CD4-positive, alpha-beta T cell treated with Interleukin-17A for 1 hour (primary cell): ENCODE results near the gene COL4A2.

Experiments used
- DNase-seq: peaks from one replicate; pipeline ENCODE4 v3.0.0-alpha.2; 2020

Gene COL4A2

GRCh38 chr13:110341445-110342244 lies 34.6 kb downstream of the COL4A2 start:
- peak; percentile 1 for DNase-seq

GRCh38 chr13:110342474-110342873 lies 35.4 kb downstream of the COL4A2 start:
- DNase-seq, result no peak

- DNase-seq, result no peak
Measured at GRCh38 chr13:110343241-110343865, 36.3 kb downstream of the COL4A2 start.

- no peak for DNase-seq
Measured at GRCh38 chr13:110344320-110344719, 37.2 kb downstream of the COL4A2 start.

- no peak for DNase-seq
Measured at GRCh38 chr13:110345266-110345665, 38.2 kb downstream of the COL4A2 start.

GRCh38 chr13:110345701-110346100 lies 38.6 kb downstream of the COL4A2 start:
- DNase-seq, result no peak

GRCh38 chr13:110346661-110347067 lies 39.6 kb downstream of the COL4A2 start:
- no peak for DNase-seq

GRCh38 chr13:110347088-110347487 lies 40.0 kb downstream of the COL4A2 start:
- DNase-seq, result no peak

- no peak for DNase-seq
Measured at GRCh38 chr13:110347535-110348308, 40.6 kb downstream of the COL4A2 start.

GRCh38 chr13:110348309-110349105 lies 41.4 kb downstream of the COL4A2 start:
- DNase-seq, result no peak

GRCh38 chr13:110349239-110349638 lies 42.2 kb downstream of the COL4A2 start:
- no peak for DNase-seq

- no peak for DNase-seq
Measured at GRCh38 chr13:110350049-110350448, 43.0 kb downstream of the COL4A2 start.

GRCh38 chr13:110350509-110350908 lies 43.4 kb downstream of the COL4A2 start:
- no peak for DNase-seq

GRCh38 chr13:110351636-110352420 lies 44.7 kb downstream of the COL4A2 start:
- no peak for DNase-seq

- DNase-seq, result no peak
Measured at GRCh38 chr13:110352735-110353134, 45.7 kb downstream of the COL4A2 start.

GRCh38 chr13:110353339-110353977 lies 46.4 kb downstream of the COL4A2 start:
- no peak for DNase-seq

- no peak for DNase-seq
Measured at GRCh38 chr13:110354123-110354627, 47.1 kb downstream of the COL4A2 start.

GRCh38 chr13:110354715-110355473 lies 47.8 kb downstream of the COL4A2 start:
- DNase-seq, result no peak

- DNase-seq, result no peak
Measured at GRCh38 chr13:110356362-110356761, 49.3 kb downstream of the COL4A2 start.

GRCh38 chr13:110358381-110358780 lies 51.3 kb downstream of the COL4A2 start:
- DNase-seq, result no peak
